Measurements from ENCODE around the gene MFNG. TPM values are rescaled to one million over a fixed set of nuclear protein-coding genes. Genes with fewer than 3 reads are reported as not detected.
"Not testable (repeated sequence)": the region's sequence is repeated elsewhere in the genome, so short reads cannot be mapped to it uniquely, and the experiment has no call there.

Gene MFNG
- total RNA-seq = 0.83 to 0.97 TPM (median 0.91 TPM) in 3 replicates

- H3K4me1 Mint-ChIP-seq = peaks cover 16% of the 10 kb centered on the region
- no peak for DNase-seq (ENCODE audit: low spot score in 2 of 2, unreplicated experiment in 2 of 2)
These were observed at the start of gene MFNG for GRCh38 chr22:37486224-37486845. MFNG (minus strand) TSS chr22:37486384; CDS start chr22:37486177, 207 bp downstream.

GRCh38 chr22:37535159-37535558, 49.0 kb upstream of the MFNG start:
- H3K9me3 Mint-ChIP-seq = no peaks in the 10 kb centered on the region
- H3K4me1 Mint-ChIP-seq = peaks cover 8% of the 10 kb centered on the region
- H3K4me3 Mint-ChIP-seq = no peak overlapping the region
- H3K27me3 Mint-ChIP-seq (ENCODE audit: low read depth) = no peaks in the 10 kb centered on the region
- no peak for DNase-seq (ENCODE audit: low spot score in 2 of 2, unreplicated experiment in 2 of 2)
- no peaks in the 10 kb centered on the region for H3K36me3 Mint-ChIP-seq
- no peak overlapping the region for H3K27ac Mint-ChIP-seq
- TF ChIP-seq CTCF (IDR thresholded peaks at IDR 0.05; ENCODE audit: unreplicated experiment) = no peak

More at GRCh38 chr22:37486224-37486845, at the start of gene MFNG:
- Mint-ChIP-seq H3K27ac (no peak within 1 kb of the TSS), H3K36me3 (no peaks in the 10 kb centered on the region), H3K4me3 (no peak within 1 kb of the TSS), H3K9me3 (no peaks in the 10 kb centered on the region), H3K27me3 (ENCODE audit: low read depth) (peaks cover 3% of the 10 kb centered on the region)
- no peak for TF ChIP-seq CTCF (IDR thresholded peaks at IDR 0.05; ENCODE audit: unreplicated experiment)

- Mint-ChIP-seq H3K27me3 (ENCODE audit: low read depth) (no peaks in the 10 kb centered on the region), H3K9me3 (no peaks in the 10 kb centered on the region), H3K36me3 (no peaks in the 10 kb centered on the region), H3K27ac (no peak overlapping the region), H3K4me3 (no peak overlapping the region), H3K4me1 (peaks cover 7% of the 10 kb centered on the region)
- no peak for DNase-seq (ENCODE audit: low spot score in 2 of 2, unreplicated experiment in 2 of 2)
- TF ChIP-seq CTCF (IDR thresholded peaks at IDR 0.05; ENCODE audit: unreplicated experiment) = no peak
These were observed 48.3 kb upstream of the MFNG start for GRCh38 chr22:37534445-37534844.

GRCh38 chr22:37533995-37534394, 47.8 kb upstream of the MFNG start:
- Mint-ChIP-seq H3K27ac (no peak overlapping the region), H3K27me3 (ENCODE audit: low read depth) (no peaks in the 10 kb centered on the region), H3K36me3 (no peaks in the 10 kb centered on the region), H3K4me3 (no peak overlapping the region), H3K9me3 (no peaks in the 10 kb centered on the region), H3K4me1 (peaks cover 5% of the 10 kb centered on the region)
- no peak for TF ChIP-seq CTCF (IDR thresholded peaks at IDR 0.05; ENCODE audit: unreplicated experiment)
- no peak for DNase-seq (ENCODE audit: low spot score in 2 of 2, unreplicated experiment in 2 of 2)

- Mint-ChIP-seq H3K27me3 (ENCODE audit: low read depth) (no peaks in the 10 kb centered on the region), H3K36me3 (no peaks in the 10 kb centered on the region), H3K4me3 (no peak overlapping the region), H3K27ac (no peak overlapping the region), H3K4me1 (no peaks in the 10 kb centered on the region), H3K9me3 (no peaks in the 10 kb centered on the region)
- no peak for TF ChIP-seq CTCF (IDR thresholded peaks at IDR 0.05; ENCODE audit: unreplicated experiment)
- no peak for DNase-seq (ENCODE audit: low spot score in 2 of 2, unreplicated experiment in 2 of 2)
These were observed 43.6 kb upstream of the MFNG start for GRCh38 chr22:37529652-37530345.

- not testable (repeated sequence) for H3K9me3 Mint-ChIP-seq; H3K27ac Mint-ChIP-seq; H3K36me3 Mint-ChIP-seq; H3K4me3 Mint-ChIP-seq; H3K4me1 Mint-ChIP-seq; H3K27me3 Mint-ChIP-seq (ENCODE audit: low read depth); DNase-seq (ENCODE audit: low spot score in 2 of 2, unreplicated experiment in 2 of 2)
These were observed 41.8 kb upstream of the MFNG start for GRCh38 chr22:37527952-37528351.

- H3K9me3 Mint-ChIP-seq; DNase-seq (ENCODE audit: low spot score in 2 of 2, unreplicated experiment in 2 of 2); H3K27me3 Mint-ChIP-seq (ENCODE audit: low read depth); H3K36me3 Mint-ChIP-seq; H3K27ac Mint-ChIP-seq; H3K4me1 Mint-ChIP-seq; H3K4me3 Mint-ChIP-seq: not testable (repeated sequence)
These were observed 41.0 kb upstream of the MFNG start for GRCh38 chr22:37527081-37527752.

Data from mesothelial cell of epicardium (in vitro differentiated cells).